Myocyte (in vitro differentiated cells): Measurements from ENCODE around the gene HEMGN. TPM values are rescaled to one million over a fixed set of nuclear protein-coding genes. Genes with fewer than 3 reads are reported as not detected.

Source experiments
- DNase-seq: peaks from one replicate; pipeline ENCODE4 v3.0.0-alpha.2; 2012; ENCODE audit warnings: low read depth
- total RNA-seq: library from RNA; depleted of rRNA; stranded (reverse); fragments of >200 nt; gene quantifications from 2 replicates; pipeline ENCODE4 v1.2.3, GENCODE V29; 2014

HEMGN gene
- total RNA-seq, 1 donor from 2014 or later = 0.08 TPM

DNA sequence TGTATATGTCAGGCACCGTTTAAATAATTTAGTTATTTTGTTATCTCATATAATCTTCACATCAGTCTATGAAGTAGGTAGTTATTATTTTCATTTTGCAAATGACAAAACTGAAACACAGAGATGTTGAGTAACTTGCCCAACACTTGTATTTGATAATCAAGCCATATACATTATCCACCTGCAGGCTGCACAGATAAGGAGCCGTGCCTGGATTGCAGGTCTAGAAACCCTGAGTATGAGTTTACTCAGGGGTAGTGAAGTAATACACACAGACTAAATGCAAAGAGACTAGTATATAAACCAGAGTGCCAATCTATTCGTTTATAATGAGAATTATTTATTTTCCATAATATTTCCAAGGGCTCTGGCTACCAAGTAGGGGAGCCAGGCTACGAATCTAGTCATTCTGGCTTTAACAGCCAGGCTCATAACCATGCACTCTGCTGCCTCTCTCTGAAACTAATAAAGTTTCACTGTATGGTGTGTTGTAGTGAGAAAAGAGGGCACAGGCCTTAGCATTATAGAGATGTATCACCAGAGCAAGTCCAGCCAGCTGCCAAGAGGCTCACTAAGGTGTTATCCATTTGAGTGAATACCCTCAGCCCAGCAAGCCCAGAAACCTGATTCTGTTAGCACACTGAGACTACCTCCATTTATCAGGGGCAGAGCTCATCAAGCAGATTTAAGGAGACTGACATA is 4.5 kb downstream of the HEMGN start:
- no peak for DNase-seq

DNA sequence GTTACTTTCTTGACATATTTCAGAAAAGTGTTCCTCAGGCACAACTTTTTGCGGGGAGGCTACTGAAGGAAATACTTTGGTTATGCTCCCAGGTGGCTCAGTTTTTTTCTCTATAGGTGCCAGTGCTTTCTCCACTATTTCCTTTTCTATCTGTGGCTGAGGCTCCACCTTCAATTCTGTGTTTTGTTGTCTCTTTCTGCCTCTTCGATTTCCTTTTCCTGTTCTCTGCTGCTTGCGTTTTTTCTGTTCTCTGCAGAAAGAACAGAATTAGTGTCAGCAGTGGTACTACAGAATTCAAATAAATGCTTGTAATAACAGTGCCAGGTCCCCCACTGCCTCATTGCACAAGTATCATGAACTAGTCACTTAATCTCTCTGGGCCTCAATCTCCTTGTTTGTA is 7.0 kb downstream of the HEMGN start:
- no peak for DNase-seq

DNA sequence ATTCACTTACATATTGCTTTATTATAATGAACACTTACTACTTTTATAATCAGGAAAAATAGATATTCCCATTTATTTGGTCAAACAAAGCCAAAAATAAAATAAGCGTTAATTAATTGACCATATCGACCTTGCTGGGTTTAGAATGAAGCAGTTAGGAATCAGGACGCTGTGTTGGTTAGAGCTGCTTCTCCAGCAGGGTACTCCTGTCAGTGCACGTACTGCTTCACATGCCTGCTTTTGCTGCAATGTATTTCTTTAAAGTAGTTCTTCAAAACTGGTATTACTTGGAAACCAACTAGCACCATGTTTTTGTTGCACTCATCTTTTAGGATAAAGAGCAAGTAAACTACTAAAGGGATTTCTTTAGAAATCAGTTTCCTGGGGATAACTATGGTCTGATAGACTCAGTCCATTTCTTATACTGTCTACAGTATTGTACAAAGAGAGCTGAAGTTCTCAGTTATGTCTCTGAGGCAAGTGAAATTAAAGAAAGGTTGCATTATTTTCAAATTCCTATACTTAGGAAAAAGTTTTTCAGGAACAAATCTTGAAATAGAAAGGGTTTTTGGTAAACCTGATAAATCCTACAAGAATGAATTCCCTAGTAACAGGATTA is 8.9 kb downstream of the HEMGN start:
- DNase-seq = no peak

DNA sequence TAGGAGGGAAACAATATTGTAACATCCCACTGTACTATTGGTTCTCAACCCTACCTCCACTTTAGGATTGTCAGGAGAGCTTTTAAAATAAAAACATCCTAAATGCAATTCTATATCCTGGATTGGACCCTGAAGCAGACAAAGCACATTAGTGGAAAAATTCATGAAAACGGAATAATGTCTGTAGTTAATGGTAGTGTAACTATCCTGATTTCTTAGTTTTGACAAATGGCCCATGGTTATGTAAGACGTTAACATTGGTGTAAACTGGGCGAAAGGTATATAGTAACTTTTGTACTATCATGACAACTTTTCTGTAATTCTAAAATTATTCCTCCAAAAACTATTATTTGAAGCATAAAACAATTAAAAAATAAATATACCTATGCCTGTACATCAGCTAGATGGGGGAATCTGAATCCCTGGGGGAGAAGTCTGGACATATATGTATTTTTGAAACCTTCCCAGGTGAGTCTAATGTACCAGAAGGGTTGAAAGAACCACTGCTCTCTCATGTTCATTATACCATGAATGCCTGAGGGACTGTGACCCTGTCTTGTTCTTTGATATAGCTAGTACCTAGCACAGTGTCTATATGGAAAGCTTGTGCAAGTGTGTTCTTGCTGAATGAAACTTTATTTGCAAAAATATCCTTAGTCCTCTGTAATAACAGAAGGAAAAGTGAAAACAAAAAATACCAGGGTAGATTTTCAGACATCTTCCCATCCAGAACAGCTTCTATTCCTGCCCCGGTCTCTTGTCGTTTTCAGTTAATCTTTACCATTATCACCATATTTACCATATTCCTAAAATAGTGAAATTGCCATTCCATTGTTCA is 12.3 kb downstream of the HEMGN start:
- DNase-seq = no peak

DNA sequence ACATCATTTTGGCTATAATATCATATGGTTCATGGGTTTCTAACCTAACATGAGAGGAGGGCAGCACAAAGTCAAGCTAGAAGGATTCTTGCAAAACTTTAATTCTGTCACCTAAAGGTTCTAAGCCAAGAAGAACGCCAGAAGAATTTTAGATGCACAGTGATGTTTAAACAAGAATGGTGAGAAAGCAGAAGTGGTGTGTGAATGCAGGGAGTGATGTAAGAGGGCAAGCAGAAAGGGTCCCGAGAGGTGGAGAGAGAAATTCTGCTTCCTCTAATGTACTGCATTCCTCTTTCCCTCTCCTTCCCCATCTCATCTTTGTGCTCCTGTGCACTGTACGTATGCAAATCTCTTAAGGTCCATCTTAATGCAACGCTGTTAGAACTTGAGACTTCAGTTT is 13.6 kb downstream of the HEMGN start:
- DNase-seq = no peak

DNA sequence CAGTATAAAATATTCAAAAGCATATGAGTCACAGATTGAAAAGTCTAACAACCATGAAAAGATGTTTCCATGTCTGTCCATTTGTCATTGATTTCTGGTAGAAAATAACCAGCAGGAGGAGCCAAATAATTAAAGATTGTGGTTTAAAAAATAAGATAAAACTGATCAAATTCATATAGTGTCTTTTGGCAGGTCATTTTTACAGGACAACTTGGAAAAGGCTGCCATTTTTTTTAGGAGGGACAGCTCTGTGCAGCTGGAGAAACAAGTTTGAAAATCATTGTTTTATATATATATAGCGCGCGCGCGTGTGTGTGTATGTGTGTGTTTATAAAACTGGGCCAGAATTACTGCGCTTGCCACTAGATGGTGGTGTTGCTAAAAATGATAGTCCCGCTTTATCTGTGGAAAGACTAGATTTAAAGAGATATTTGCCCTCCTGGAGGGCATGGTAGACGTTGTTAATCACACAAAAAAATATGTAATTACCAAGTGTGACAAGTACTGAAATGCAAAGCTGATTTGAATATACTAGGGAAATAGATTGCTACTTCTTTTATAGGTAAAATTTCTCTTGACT is 14.4 kb downstream of the HEMGN start:
- DNase-seq = peak; percentile 86

DNA sequence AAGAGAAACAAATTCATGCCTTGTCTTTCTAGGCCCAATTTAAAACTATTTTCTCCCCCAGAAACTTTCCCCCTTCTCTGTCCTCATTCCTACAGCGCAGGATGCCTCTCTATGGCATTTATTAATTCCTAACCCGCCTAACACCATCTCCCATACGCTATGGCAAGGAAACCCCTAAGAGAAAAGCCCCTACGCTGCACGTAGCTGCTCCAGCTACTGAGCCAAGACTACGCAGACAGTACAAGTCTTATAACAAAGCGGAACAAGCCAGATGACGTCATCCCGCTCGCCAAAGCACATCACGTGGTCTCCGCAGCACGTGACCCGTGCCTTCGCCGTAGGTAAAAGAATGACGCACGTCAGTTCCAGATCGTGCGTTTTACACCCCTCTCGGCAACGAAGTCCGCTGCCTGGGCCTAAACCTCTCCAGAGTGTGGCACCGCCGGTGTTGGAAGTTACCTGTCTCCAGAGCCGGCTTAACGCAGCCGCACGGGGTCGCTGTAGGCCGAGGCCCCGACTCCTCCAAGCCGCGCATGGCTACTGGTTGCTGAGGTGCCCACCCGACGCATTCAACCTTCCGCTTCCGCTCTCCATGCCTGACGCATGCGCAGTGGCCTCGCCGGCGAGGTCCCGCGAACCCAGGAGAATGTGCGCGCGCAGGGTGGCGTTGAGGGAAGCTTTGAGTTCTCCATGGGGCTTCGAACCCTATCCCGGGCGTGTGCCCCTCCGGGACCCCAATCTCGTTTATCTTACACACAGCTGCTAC is 15.8 kb downstream of the HEMGN start, which contains the start of gene TRMO:
Gene TRMO, minus strand, starts transcription at position 542 of the 766 bp plus-strand sequence. Its CDS starts 7 bp downstream, at position 535.
- DNase-seq = peak; percentile 98

DNA sequence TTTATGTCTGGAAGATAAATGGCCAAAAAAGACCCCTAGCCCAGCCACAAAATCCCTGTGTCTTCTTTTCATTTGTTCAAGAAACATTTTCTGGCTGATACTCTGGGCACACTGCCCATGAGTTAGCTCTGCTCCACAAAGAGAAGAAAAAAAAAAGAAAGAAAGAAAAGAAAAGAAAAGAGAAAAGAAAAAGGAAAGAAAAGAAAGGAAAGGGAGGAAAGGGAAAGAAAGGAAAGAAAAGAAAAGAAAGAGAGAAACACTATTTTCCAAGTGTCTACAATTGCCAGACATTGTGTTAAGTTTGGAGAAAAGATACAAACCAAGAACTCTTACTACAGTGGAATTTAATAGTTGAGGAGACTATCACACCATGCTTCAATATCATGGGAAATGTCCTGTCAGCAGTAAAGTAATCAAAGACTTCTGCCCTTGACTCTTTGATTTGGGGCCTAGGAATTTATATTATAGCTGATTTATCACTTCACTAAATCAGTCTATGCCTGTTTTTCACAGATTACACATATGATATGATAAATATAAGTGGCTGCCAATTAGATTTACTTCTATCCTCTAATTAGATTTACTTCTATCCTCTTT is 18.7 kb downstream of the HEMGN start:
- DNase-seq = no peak

DNA sequence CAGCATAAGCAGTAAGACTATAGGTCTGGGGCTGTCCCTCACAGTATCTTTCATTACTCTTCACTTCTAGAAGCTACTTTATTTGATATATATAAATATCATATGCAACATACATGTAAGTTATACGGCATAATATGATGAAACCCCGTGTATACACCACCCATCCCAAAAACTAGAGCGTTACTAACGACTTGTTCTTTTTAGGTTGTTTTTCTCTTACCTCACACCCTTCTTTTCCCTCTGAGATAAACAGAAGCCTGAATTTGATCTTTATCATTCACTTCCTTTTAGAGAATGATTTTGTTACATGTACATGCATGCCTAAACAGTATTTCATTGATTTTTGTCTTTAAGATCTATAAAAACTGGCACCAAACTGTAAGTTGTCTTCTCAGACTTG is 19.4 kb downstream of the HEMGN start:
- no peak for DNase-seq

DNA sequence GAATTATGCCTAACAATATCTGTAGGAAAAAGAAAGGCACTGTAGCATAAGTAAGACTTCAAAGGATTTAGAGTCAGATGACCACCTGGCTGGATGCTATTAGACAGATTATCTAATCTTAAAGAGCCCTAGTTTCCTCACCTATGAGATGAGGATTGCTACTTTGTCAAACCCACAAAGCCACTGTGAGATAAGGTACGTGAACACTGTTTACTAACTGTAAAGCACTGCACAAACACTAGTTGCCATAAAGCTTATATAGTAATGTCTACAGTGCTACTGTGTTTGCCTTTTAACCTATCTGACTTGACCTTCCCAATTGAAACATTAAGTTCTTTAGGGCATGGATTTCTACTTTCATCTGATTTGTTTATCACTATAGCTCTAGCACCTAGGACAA is 26.0 kb downstream of the HEMGN start:
- DNase-seq = no peak

DNA sequence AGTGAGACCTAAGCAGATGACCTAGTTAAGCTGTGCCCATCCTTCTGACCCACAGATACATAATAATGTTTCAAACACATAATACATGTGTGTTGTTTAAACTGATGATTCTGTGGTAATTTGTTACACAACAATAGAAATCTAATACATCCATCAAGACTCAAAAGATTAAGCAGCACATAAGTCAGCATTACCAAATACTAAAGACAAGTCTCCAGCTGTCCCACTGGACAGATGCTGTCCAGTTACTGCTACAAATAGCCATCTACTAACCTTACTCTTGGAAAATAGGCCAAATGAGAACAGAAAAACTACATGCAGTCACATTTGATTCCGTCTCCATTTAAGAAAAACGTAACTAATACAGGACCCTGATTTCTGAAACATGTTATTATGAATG is 26.4 kb downstream of the HEMGN start:
- peak; percentile 40 for DNase-seq

DNA sequence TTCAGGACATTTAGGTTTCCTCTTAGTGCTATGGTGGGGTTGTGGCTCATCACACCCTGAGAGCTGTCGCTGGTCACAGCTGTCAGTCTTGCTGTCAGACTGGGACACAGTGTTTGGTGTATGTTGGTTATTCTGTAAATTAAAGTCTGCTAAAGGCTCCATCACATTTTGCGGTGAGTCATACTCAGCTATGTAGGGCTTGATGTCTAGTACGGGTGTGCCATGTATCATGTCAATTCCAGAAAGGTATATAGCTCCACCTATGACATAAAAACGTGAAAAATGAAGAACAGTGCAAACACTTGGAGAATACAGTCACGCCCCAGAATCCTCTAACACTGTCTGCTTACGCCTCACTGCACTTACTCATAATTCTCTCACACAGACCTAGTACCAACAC is 27.6 kb downstream of the HEMGN start:
- DNase-seq = no peak

DNA sequence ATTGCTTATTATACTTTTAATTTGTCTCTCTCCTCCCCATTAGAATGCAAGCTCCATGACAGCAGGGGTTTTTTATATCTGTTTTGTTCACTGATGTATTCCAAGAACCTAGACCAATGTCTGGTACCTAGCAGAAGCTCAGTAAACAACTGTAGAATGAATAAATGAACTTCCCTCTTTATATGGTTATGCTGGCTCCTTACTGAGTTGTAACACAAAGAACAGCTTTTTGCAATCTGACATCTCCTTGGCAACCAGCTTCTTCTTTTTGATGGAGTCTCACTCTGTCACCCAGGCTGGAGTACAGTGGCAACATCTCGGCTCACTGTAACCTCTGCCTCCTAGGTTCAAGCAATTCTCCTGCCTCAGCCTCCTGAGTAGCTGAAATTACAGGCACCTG is 29.3 kb downstream of the HEMGN start:
- DNase-seq = no peak

DNA sequence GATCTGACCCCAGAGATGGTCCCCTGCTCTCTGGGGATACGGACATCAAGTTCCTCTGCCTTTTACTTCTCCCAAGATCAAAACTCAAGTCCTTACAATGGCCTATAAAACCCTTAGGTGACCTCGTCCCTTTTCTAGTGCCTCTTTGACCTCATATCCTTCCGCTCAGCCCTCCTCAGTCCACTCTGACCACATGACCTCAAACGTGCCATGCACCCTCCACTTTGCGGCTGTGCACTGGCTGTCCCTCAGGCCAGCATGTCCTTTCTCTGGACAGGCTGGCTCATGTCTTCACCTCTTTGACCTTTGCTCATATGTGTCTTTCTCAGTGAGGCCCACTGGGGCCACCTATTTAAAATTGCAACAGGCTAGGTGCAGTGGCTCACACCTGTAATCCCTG is 30.3 kb downstream of the HEMGN start:
- DNase-seq = no peak

DNA sequence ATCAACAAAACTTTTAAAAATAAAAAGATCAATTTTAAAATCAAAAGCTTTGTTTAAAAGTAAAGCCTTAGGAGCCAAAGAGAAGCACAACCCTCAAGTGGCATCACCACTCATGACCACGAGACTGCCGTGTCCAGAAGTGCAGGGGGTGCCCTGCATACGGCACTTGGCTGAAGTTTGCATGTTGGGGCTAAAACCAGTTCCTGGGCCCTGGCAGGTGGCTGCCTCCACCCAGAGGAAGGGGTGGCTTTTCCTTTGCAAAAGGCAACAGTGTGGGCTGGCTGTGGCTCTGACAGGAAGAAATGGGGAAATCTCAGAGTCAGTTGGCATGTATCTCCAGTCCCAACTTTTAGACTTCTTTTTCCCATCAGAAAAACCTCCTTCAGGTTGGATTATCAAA is 30.9 kb downstream of the HEMGN start:
- no peak for DNase-seq

DNA sequence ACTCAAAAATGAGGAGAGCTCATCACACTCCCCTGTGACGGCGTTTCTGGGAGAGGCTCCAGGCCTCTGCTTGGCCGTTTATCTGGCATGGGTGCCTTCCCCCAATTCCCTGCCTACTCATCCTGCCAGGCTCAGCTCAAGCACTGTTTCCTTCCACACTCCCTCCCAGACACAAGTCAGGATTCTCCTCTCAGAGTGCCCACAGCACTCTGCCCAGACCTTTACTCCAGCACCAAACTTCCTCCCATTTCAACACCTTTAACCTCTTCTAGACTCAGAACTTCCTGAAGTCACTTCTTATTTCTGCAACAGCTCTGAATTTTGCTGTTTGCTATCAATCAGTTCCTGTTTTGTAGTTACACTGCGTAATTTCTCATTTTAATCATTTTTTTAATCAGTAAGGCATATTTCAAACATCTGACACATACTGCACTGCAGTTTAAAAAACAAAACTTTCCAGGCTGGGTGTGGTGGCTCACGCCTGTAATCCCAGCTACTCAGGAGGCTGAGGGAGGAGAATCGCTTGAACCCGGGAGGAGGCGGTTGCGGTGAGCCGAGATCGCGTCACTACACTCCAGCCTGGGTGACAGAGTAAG is 31.6 kb downstream of the HEMGN start:
- no peak for DNase-seq

DNA sequence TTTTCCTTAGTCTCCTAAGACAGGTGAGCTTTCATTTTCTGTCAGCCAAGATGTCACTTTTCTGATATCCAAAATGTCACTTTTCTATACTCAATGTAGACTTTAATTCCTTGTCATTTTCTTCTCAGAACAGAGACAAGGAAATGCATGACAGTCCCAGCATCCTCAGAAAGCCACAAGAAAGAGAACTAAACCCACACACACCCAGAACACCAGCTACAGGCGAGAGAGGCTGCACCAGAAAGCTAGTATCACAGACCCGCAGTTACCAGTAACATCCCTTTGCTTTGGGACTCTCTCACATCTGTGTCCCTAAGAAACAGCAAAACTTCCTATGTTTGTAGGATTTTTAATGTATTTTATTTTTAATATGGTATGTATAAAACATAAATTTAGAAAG is 32.7 kb downstream of the HEMGN start:
- DNase-seq = no peak

DNA sequence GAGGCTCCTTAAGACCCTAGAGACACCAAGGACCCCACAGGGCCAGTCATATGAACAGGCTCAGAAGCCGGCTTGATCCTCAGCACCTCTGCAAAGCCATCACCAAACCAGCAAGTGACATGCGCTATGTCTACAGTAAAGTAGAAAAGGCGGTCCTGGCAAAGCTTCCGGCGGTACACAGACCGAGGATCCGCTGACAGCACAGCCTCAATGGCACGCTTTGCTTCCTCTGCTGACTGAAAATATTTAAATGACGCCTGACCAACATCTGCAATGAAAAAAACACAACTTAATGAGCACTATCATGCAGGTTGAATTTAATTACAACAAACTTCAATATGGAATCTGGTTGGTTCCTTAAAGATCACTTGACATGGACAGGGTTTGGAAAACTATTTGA is 33.2 kb downstream of the HEMGN start:
- DNase-seq = no peak

DNA sequence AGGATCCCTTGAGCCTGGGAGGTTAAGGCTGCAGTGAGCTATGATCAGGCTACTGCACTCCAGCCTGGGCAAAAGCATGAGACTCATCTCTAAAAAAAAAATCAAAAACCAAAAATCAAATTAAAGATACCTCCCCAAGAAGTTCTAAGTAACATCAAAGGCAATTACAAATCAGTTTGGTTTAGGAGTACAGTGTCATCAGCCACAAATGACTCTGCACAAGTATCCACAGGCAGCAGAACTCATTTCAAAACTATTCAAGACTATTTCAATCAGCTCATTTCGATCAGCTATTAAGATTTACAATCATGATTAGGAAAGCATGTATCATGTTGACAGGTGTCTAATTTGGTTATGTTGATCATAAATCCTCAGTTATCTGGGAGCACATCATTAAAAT is 34.8 kb downstream of the HEMGN start:
- no peak for DNase-seq
